Naive thymus-derived CD8-positive, alpha-beta T cell (primary cell): ENCODE results near the gene PDS5B. TPM values are rescaled to one million over a fixed set of nuclear protein-coding genes. Genes with fewer than 3 reads are reported as not detected.

Experiments
- ATAC-seq, 2 donors: fragments of 150-1000 bp; cut with Tn5 transposase in 1 of 2; sonication (Bioruptor Pico), chemical (Tn5 transposase) in 1 of 2; 1 replicate in 1 of 2; 2 replicates in 1 of 2; pipeline ENCODE4 v1.10.0; 2021; ENCODE audit warnings: mild to moderate bottlenecking in 2 of 2, moderate library complexity in 2 of 2
- POLR2A ChIA-PET: fragments of 350-600 bp; sonication (Branson Sonifier 250); formaldehyde crosslinking; loops from one replicate; lab custom pipeline; 2021; ENCODE audit warnings: antibody characterized with exemption; lab: Charles Lee
- DNase-seq, 10 donors: peaks; one replicate each; pipeline versions ENCODE4 v3.0.0 to v3.0.0-alpha.2; 2020 to 2022
- H3K27ac Mint-ChIP-seq, 10 donors: one replicate each; pipeline ENCODE4 v1.8.0; 2020 to 2022; ENCODE audit warnings: mild to moderate bottlenecking in 10 of 10, mixed read lengths in 10 of 10, moderate library complexity in 4 of 10, inconsistent platforms in 1 of 10
- H3K27me3 Mint-ChIP-seq, 5 donors: one replicate each; pipeline ENCODE4 v1.8.0; 2021 to 2022; ENCODE audit warnings: mixed read lengths in 5 of 5
- H3K36me3 Mint-ChIP-seq, 3 donors: one replicate each; pipeline ENCODE4 v1.8.0; 2020 to 2022; ENCODE audit warnings: mixed read lengths in 3 of 3, mild to moderate bottlenecking in 2 of 3, inconsistent platforms in 1 of 3
- H3K4me1 Mint-ChIP-seq, 4 donors: one replicate each; pipeline ENCODE4 v1.8.0; 2021 to 2022; ENCODE audit warnings: mixed read lengths in 4 of 4
- H3K4me3 Mint-ChIP-seq, 10 donors: one replicate each; pipeline ENCODE4 v1.8.0; 2020 to 2022; ENCODE audit warnings: mild to moderate bottlenecking in 10 of 10, mixed read lengths in 10 of 10, moderate library complexity in 6 of 10, inconsistent platforms in 1 of 10
- H3K9me3 Mint-ChIP-seq, 9 donors: one replicate each; pipeline ENCODE4 v1.8.0; 2020 to 2022; ENCODE audit warnings: mixed read lengths in 9 of 9, mild to moderate bottlenecking in 3 of 9, inconsistent platforms in 1 of 9, moderate library complexity in 1 of 9
- polyA plus RNA-seq, 3 donors: library from polyadenylated mRNA; unstranded; fragments of 300-500 nt; fragmentation: Illumina TruSeq; gene quantifications; one replicate each; pipeline ENCODE4 v1.2.3, GENCODE V29; 2021
- total RNA-seq, 8 experiments: library from RNA in 2 of 8; stranded (reverse) in 2 of 8; gene quantifications; one replicate each; pipeline ENCODE4 v1.2.3 and lab custom pipeline; 2021 to 2026

Gene PDS5B
- total and polyA plus RNA-seq, 5 experiments from 2014 or later, result 32.0 to 71.6 (median 38.1) TPM

DNA sequence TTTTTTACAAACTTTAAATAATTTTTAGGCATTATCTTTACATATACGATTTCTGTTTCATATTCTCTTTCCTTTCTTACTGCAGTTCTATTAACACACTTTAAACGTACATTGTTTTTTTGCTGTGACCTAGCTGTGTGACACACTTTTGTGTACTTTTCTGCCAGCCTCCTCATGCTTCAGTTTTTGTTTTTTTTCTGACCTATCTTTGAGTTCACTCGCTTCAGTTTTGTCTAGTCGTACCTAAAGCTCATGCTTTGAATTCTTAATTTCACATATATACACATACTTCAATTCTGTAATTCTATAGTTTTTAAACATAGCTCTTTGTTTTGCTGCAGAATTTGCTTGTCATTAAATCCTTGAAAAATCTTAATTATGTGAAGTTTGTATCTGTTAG is 150.4 kb downstream of the PDS5B start:
- Mint-ChIP-seq H3K27ac (peak overlapping the region; percentile 84 to 98 (median 92)), H3K36me3 (peaks cover 0 to 17% (median 16%) of the 10 kb centered on the region in 3 donors), H3K9me3 (no peaks in the 10 kb centered on the region), H3K4me1 (peaks cover 9 to 37% (median 35%) of the 10 kb centered on the region in 4 donors), H3K27me3 (no peaks in the 10 kb centered on the region), H3K4me3 (peak overlapping the region; percentile 69 to 89 (median 80))
- no peak for DNase-seq
- peak; percentile 18 to 26 for ATAC-seq
- POLR2A ChIA-PET, result interaction anchor here (0.6 to 1.3 kb wide), 3 partner anchors 21 to 155 kb away, joined by 3 to 5 read pairs (median 3); no protein-coding TSS in a partner anchor

GRCh38 chr13:32737111-32737571 is 150.9 kb downstream of the PDS5B start:
- H3K27me3 Mint-ChIP-seq, result no peaks in the 10 kb centered on the region
- DNase-seq (peak in 3 of 10 donors; percentile 48 to 68 (median 61)), ATAC-seq (peak; percentile 89 to 93)
- H3K4me1 Mint-ChIP-seq, result peaks cover 9 to 34% (median 32%) of the 10 kb centered on the region in 4 donors
- peak overlapping the region; percentile 84 to 98 (median 92) for H3K27ac Mint-ChIP-seq
- peak overlapping the region; percentile 69 to 89 (median 80) for H3K4me3 Mint-ChIP-seq
- POLR2A ChIA-PET, result interaction anchor here (0.7 to 1.3 kb wide), 2 partner anchors 56 to 155 kb away, joined by 3 to 5 read pairs; no protein-coding TSS in a partner anchor
- no peaks in the 10 kb centered on the region for H3K9me3 Mint-ChIP-seq
- H3K36me3 Mint-ChIP-seq, result peaks cover 0 to 20% (median 20%) of the 10 kb centered on the region in 3 donors

DNA sequence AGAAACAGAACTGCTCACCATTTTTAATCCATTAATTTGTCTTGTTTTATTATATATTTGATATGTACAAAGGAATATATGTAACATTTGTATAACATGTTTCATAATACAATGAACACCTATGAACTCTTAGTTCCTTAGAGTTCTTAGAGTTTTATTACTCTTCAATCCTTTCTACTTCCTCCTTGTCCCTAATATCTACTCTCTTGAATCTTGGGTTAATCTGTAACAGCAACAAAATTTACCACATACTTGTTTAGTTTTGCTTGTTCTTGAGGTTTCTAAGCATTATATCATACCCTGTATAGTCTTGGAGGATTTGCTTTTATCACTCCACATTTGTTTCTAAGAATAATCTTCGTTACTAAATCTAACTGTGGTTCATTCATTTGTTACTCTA is 151.4 kb downstream of the PDS5B start:
- Mint-ChIP-seq H3K9me3 (no peaks in the 10 kb centered on the region), H3K4me3 (peak overlapping the region; percentile 69 to 89 (median 82)), H3K27me3 (no peaks in the 10 kb centered on the region), H3K27ac (peak overlapping the region; percentile 84 to 98 (median 92)), H3K36me3 (peaks cover 0 to 24% (median 20%) of the 10 kb centered on the region in 3 donors), H3K4me1 (peaks cover 9 to 34% (median 32%) of the 10 kb centered on the region in 4 donors)
- DNase-seq (no peak), ATAC-seq (no peak)
- POLR2A ChIA-PET, result interaction anchor here (1.3 kb wide), 1 partner anchor 55 kb away, joined by 5 read pairs; no protein-coding TSS in a partner anchor

- H3K4me1 Mint-ChIP-seq, result peaks cover 0 to 5% (median 0%) of the 10 kb centered on the region in 4 donors
- no peaks in the 10 kb centered on the region for H3K27me3 Mint-ChIP-seq
- POLR2A ChIA-PET, result interaction anchor here (1.1 kb wide), 1 partner anchor 25 kb away, joined by 3 read pairs; no protein-coding TSS in a partner anchor
- H3K27ac Mint-ChIP-seq, result peak overlapping the region in 1 of 10 donors; percentile 83
- no peak overlapping the region for H3K4me3 Mint-ChIP-seq
- no peaks in the 10 kb centered on the region for H3K9me3 Mint-ChIP-seq
- peaks cover 10 to 63% (median 37%) of the 10 kb centered on the region in 3 donors for H3K36me3 Mint-ChIP-seq
- DNase-seq (no peak), ATAC-seq (no peak)
Measured at GRCh38 chr13:32745509-32745908, 159.3 kb downstream of the PDS5B start.

DNA sequence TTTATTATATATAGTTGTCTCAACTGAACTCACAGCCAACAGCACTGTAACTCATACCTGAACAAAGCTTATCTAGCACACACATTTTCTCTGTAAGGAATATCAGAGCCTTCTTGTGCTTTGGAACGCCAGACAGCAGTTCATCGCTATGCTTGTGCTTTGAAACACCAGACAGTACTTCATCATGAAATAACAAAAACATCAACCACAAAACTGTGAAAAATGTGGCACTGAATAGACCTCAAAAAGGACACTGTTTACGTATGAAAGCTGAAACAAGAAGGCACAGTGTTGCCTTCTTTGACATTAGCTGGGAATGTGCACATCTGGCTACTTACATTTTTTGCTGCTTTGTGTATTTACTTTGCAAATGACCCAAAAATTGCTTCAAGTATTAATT is 160.2 kb downstream of the PDS5B start:
- DNase-seq (no peak), ATAC-seq (no peak)
- Mint-ChIP-seq H3K4me1 (peaks cover 0 to 6% (median 0%) of the 10 kb centered on the region in 4 donors), H3K27me3 (no peaks in the 10 kb centered on the region), H3K4me3 (no peak overlapping the region), H3K27ac (no peak overlapping the region), H3K9me3 (no peaks in the 10 kb centered on the region), H3K36me3 (peaks cover 10 to 60% (median 36%) of the 10 kb centered on the region in 3 donors)
- POLR2A ChIA-PET, result no interaction called here

DNA sequence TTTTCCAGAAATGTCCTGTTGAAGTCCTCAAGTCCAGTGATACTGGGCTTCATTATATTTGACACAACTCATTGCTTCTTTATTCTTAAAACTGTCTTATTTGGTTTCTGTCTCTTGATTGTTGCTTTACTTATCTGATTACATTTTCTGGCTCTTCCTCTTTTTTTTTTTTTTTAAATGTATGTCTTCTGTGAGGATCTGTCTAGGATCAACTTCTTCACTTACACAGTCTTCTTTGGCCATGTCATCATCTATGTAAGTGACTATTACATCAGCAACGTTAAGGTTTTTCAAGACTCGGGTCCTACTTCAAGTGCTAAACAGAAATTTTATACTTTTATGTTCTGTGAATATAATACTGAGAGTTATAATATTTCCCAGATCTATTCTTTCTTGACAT is 162.1 kb downstream of the PDS5B start:
- H3K4me1 Mint-ChIP-seq, result peaks cover 0 to 6% (median 0%) of the 10 kb centered on the region in 4 donors
- POLR2A ChIA-PET, result no interaction called here
- H3K27me3 Mint-ChIP-seq, result no peaks in the 10 kb centered on the region
- no peak for ATAC-seq
- peak overlapping the region in 2 of 10 donors; percentile 9 to 70 for H3K27ac Mint-ChIP-seq
- H3K4me3 Mint-ChIP-seq, result no peak overlapping the region
- DNase-seq, result no peak
- no peaks in the 10 kb centered on the region for H3K9me3 Mint-ChIP-seq
- H3K36me3 Mint-ChIP-seq, result peaks cover 10 to 62% (median 32%) of the 10 kb centered on the region in 3 donors

DNA sequence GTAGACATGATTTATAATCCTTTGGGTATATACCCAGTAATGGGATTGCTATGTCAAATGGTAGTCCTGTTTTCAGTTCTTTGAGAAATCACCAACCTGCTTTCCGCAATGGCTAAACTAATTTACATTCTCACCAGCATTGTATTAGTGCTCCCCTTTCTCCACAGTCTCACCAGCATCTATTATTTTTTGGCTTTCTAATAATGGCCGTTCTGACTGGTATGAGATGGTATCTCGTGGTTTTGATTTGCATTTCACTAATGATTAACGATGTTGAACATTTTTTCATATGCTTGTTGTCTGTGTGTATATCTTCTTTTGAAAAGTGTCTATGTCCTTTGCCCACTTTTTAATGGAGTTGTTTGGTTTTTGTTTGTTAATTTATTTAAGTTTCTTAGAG is 165.1 kb downstream of the PDS5B start:
- Mint-ChIP-seq H3K36me3 (peaks cover 10 to 66% (median 43%) of the 10 kb centered on the region in 3 donors), H3K27ac (peak overlapping the region in 1 of 10 donors; percentile 38), H3K27me3 (no peaks in the 10 kb centered on the region), H3K4me1 (peaks cover 0 to 6% (median 0%) of the 10 kb centered on the region in 4 donors), H3K4me3 (no peak overlapping the region), H3K9me3 (no peaks in the 10 kb centered on the region)
- ATAC-seq, result no peak
- POLR2A ChIA-PET, result no interaction called here
- DNase-seq, result no peak

DNA sequence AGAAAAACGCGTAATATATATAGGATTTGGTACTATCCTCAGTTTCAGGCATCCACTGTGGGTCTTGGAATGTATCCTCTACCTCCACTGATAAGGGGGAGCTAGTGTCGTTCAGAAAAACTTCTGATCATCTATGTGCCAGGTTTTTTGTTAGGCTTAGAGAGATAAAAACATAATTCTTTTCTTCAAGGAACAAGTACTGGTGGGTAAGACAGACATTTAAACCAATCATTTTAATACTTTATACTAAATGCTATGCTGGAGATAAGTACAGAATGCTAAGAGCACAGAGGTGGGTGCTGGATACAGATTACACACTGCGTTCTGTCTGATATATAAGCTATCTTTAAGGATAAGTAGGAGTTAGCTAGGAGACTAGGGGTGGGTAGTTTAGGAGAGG is 166.1 kb downstream of the PDS5B start:
- POLR2A ChIA-PET, result no interaction called here
- Mint-ChIP-seq H3K9me3 (no peaks in the 10 kb centered on the region), H3K36me3 (peaks cover 13 to 60% (median 38%) of the 10 kb centered on the region in 3 donors), H3K27ac (peak overlapping the region in 2 of 10 donors; percentile 5 to 16), H3K27me3 (no peaks in the 10 kb centered on the region), H3K4me1 (peaks cover 0 to 6% (median 0%) of the 10 kb centered on the region in 4 donors), H3K4me3 (no peak overlapping the region)
- no peak for ATAC-seq
- no peak for DNase-seq

- Mint-ChIP-seq H3K36me3 (peaks cover 16 to 62% (median 38%) of the 10 kb centered on the region in 3 donors), H3K9me3 (no peaks in the 10 kb centered on the region), H3K4me1 (peaks cover 0 to 6% (median 0%) of the 10 kb centered on the region in 4 donors), H3K4me3 (no peak overlapping the region), H3K27ac (no peak overlapping the region), H3K27me3 (no peaks in the 10 kb centered on the region)
- POLR2A ChIA-PET, result no interaction called here
- ATAC-seq (no peak), DNase-seq (no peak)
Measured at GRCh38 chr13:32752997-32753606, 166.8 kb downstream of the PDS5B start.

- Mint-ChIP-seq H3K27me3 (no peaks in the 10 kb centered on the region), H3K9me3 (no peaks in the 10 kb centered on the region), H3K4me1 (peaks cover 0 to 8% (median 0%) of the 10 kb centered on the region in 4 donors), H3K4me3 (no peak overlapping the region), H3K36me3 (peaks cover 19 to 66% (median 42%) of the 10 kb centered on the region in 3 donors), H3K27ac (peak overlapping the region in 2 of 10 donors; percentile 6 to 78)
- no peak for ATAC-seq
- POLR2A ChIA-PET, result no interaction called here
- DNase-seq, result no peak
Measured at GRCh38 chr13:32754179-32754578, 167.9 kb downstream of the PDS5B start.

DNA sequence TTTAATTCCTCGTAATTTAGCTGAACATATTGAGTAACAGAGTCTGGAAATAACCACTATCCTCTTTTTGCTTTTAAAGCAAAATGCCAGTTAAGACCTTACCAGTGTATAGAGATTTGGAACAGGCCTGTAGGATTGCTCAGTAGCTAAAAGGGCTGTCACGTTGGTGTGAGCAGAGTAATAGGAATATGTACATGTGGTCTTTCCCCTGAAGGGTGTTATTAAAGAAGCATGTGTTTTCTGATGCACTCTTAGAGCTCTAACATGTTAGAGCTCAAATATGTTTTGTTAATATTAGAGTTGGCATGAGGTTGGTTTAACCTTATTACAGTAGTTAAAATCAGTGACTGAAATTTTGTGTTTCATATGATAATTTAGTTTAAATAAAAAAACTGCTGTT is 172.9 kb downstream of the PDS5B start:
- Mint-ChIP-seq H3K4me1 (peaks cover 0 to 6% (median under 1%) of the 10 kb centered on the region in 4 donors), H3K27ac (no peak overlapping the region), H3K4me3 (no peak overlapping the region), H3K36me3 (peaks cover 44 to 82% (median 54%) of the 10 kb centered on the region in 3 donors), H3K27me3 (no peaks in the 10 kb centered on the region), H3K9me3 (peaks cover 0 to 16% (median 4%) of the 10 kb centered on the region in 9 donors)
- POLR2A ChIA-PET, result no interaction called here
- ATAC-seq (no peak), DNase-seq (no peak)

DNA sequence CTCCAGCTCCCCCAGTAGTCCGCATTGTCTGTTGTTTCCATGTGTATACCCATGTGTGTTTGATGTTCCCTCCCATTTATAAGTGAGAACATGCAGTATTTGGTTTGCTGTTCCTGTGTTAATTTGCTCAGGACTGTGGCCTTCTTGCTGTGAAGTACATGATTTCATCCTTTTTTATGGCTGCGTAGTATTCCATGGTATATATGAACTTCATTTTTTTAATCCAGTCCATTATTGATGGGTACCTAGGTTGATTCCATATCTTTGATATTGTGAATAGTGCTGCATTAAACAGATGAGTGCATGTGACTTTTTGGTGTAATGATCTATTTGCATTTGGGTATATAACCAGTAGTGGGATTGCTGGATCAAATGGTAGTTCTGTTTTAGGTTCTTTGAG is 175.2 kb downstream of the PDS5B start:
- Mint-ChIP-seq H3K27ac (no peak overlapping the region), H3K27me3 (no peaks in the 10 kb centered on the region), H3K36me3 (peaks cover 43 to 74% (median 51%) of the 10 kb centered on the region in 3 donors), H3K4me3 (no peak overlapping the region), H3K4me1 (peaks cover 0 to 6% (median under 1%) of the 10 kb centered on the region in 4 donors), H3K9me3 (peaks cover 0 to 16% (median 4%) of the 10 kb centered on the region in 9 donors)
- POLR2A ChIA-PET, result no interaction called here
- no peak for DNase-seq
- ATAC-seq, result no peak

DNA sequence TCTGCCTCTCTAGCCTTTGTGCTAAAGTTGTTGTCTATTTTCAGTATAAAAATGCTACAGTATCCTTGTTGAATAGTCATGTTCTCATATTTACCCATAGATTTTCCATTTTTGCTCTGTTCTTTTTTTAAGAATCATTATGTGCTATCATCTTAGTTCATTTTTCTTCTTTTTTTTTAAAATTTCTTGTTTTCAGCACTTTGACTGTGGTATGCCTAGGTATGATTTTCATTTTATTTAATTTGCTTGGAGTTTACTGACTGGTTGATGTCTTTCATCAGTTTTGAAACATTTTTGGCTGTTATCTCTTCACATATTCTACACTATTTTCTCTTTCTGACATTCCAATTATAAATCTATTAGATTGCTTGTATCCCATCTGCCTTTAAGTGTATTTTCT is 192.9 kb downstream of the PDS5B start:
- H3K4me3 Mint-ChIP-seq, result no peak overlapping the region
- peaks cover 13 to 38% (median 23%) of the 10 kb centered on the region in 3 donors for H3K36me3 Mint-ChIP-seq
- no peak for DNase-seq
- H3K9me3 Mint-ChIP-seq, result peaks cover 0 to 15% (median 6%) of the 10 kb centered on the region in 9 donors
- H3K27ac Mint-ChIP-seq, result peak overlapping the region in 3 of 10 donors; percentile 26 to 82 (median 28)
- H3K4me1 Mint-ChIP-seq, result peaks cover 8 to 18% (median 16%) of the 10 kb centered on the region in 4 donors
- POLR2A ChIA-PET, result no interaction called here
- H3K27me3 Mint-ChIP-seq, result no peaks in the 10 kb centered on the region
- ATAC-seq, result no peak
